ENCODE measurements around the gene CLEC2A.

The CLEC2A gene

DNA sequence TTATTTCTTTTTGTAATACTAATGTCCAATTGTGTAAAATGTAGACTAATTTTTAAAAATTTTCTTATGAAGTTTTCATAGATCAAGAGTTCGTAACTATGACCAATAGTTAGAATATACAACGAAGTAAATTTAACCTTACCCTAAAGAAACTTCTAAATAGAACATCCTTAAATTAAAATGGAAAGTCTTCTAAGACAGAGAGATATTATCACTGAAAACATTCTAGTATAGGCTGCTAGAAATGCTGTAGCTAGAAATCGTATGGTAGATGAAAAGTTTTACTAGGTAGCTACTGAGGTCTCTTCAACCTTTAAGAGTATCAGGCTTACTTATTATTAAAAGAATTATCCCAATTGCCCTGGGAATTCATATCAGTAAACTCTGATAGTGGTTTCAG lies 925 bp downstream of the CLEC2A start:
- DNase-seq = no peak

GRCh38 chr12:9928607-9929006 lies 3.6 kb downstream of the CLEC2A start:
- DNase-seq = no peak

- DNase-seq = no peak
These were observed 5.3 kb downstream of the CLEC2A start for GRCh38 chr12:9926876-9927275.

DNA sequence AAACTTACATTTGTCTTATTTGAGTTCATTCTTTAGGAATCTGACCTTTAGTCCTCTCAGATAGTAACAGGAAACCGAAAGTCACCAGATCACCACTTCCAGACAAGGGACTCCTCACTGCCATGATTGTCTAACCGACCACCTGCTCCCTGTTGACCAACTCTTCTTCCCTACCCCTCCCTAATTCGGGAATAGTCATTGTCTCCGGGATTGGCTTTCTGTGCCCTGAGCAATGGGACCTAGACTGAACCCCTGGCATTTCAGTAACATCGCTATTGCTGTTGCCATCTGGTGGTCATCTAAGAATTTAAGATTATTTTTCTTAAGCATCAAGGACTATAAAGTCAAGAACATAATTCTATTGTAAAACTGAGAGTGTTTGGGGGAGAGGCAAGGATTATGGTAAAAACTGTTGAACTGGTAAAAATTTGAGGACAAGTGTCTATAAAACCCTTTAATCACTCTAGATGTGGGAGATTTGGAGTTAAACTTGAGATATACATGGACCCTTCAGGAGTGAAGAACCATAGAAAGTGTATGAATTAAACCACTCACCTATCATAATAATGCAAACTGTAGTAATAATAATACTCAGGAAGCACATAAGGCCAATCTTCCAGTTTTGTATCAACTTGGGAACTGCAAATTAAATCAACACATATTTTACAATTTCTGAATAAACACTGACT lies 6.3 kb downstream of the CLEC2A start:
- no peak for DNase-seq

DNA sequence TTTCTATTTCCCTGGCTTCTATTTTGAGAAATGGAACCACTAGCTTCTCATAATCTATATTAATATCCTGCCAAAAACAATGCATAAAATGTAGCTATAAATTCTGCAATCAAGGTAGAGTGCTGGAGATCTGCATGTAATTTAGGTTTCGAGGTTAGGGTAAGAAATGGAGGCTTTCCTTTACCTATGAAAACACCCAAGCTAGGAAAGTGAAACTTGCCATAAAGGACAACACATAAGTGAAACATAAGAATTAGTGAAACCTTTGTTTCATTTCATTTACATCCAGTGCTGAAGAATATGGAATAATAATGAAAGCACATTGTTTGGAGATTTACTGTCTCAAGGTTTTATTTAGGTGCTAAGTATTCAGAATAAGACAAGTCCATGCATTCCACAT lies 9.7 kb downstream of the CLEC2A start:
- no peak for DNase-seq

- no peak for DNase-seq
These were observed 11.7 kb downstream of the CLEC2A start for GRCh38 chr12:9920451-9920850.

- no peak for DNase-seq
These were observed 12.7 kb downstream of the CLEC2A start for GRCh38 chr12:9919443-9919842.

- DNase-seq = no peak
These were observed 20.5 kb downstream of the CLEC2A start for GRCh38 chr12:9911708-9912107.

- DNase-seq = no peak
These were observed 21.3 kb downstream of the CLEC2A start for GRCh38 chr12:9910716-9911421.

- no peak for DNase-seq
These were observed 22.4 kb downstream of the CLEC2A start for GRCh38 chr12:9909724-9910123.

DNA sequence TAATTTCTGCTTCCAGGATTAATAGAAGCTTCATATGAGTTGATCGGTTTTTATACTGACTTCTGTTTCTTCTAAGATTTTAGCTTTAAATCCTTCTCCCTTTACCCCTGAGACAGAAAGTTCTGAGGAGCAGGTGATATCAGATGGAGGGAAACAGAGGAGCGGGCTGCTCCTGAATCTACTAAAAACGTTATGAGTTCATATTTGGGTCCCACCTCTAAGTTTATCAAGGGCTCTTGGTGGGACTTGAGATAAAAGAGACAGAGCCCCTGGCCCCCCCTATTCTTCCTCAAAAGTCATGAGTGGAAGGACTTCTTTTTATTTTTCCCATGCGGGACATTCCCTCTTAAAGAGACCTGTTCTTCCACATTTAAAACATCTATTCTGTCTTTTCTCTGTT lies 23.8 kb downstream of the CLEC2A start:
- DNase-seq = no peak

DNA sequence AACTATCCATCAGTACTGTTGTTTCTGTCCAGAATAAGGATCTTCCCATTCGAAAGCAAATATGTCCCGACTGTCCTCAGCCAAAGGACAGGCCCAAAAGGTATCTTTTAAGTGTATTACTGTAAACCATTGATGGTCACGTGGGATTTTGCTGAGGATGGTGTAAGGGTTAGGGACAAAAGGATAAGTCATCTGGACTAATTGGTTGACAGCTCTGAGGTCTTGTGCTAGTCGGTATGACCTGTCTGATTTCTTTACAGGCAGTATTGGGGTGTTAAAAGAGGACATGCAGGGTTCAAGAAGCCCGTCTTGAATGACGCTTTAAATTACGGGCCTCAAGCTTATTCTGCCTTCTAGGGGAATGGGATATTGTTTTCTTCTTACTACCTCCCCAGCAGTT lies 24.4 kb downstream of the CLEC2A start:
- DNase-seq = no peak

DNA sequence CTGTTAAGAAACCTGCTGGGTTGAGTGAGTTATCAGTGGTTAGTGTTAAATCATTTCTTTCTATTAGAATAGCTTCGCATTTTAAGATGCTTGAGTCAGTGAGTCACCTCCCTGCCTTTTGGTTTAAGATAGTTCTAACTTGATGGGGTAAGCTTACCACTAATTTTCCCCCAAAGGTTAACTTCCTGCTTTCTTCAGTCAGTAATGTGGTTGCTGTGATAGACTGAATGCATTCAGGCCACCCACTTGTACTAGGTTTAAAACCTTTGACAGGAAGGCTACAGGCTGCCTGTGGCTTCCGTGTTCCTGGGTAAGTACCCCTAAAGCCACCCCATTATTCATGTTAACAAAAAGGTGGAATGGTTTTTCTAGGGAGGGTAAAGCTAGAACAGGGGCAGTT lies 25.3 kb downstream of the CLEC2A start:
- DNase-seq = peak; percentile 37

DNA sequence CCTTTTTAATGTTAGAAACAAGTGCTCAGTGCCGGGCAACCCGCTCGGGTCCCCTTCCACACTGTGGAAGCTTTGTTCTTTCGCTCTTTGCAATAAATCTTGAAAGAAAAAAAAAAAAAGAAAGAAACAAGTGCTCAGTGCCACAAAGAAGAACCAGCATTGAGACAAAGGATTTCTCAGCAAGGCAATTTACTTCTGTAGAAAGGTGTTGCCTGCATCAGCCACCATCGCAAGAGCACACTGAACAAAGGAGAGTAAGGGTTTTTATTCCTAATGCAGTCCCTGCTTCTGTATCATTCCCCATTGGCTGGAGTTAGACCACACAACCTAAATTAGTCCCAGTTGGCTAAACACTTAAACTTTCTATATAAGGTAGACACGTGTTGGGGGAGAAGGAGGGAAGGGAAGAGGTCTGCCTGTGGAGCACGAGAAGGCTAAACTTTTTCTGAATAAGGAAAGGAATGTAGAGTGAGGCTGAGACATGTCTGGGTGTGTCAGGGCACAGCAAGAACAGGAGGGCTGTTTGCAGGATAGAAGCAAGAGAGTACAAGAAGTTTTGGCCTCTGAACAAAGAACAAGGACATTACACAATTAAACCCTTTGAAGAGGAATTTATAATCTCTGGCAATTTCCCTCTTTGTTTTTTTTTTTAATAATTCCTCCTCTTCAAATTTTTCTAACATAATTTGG lies 29.5 kb downstream of the CLEC2A start:
- no peak for DNase-seq

GRCh38 chr12:9900930-9901329 lies 31.2 kb downstream of the CLEC2A start:
- DNase-seq = no peak

- DNase-seq = no peak
These were observed 33.0 kb downstream of the CLEC2A start for GRCh38 chr12:9899209-9899608.

DNA sequence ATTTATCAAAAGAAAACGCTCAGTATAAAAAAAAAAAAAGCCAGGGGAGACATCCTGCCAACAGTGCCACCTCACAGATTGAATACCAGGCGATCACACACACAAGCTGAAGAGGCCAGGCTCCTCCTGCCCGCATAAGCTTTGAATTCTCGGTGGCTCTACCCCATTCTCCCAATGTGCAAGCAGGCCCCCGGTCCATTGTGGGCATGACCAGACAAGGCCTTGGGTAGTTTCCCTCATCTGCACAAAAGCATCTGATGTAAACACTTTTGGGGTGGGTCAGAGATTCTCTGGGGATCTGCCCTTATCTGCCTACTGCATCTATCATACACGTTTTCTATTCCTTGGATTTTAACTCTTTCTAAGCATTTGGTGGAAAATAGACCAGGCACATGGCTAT lies 34.6 kb downstream of the CLEC2A start:
- no peak for DNase-seq

GRCh38 chr12:9895215-9895971 lies 36.8 kb downstream of the CLEC2A start:
- DNase-seq = no peak

GRCh38 chr12:9888665-9889273 lies 43.4 kb downstream of the CLEC2A start:
- DNase-seq = no peak

DNA sequence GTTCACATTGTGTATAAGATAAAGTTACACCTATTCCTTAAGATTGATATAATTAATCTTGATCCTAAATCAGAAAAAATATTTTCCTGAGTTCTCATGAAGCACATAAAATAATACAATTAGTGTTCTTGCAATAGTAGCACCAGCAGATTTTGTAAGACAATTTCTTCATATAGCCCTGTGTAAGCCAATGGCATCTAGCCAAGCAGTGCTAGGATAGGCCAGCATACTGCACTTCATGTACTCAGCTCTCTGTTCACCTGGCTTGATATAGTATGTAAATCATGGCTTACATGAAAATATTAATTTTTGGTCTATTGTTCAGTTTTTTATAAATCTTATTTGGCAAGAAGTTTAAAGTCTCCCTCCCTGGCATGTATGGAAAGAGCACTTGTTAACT lies 49.0 kb downstream of the CLEC2A start:
- no peak for DNase-seq

DNA sequence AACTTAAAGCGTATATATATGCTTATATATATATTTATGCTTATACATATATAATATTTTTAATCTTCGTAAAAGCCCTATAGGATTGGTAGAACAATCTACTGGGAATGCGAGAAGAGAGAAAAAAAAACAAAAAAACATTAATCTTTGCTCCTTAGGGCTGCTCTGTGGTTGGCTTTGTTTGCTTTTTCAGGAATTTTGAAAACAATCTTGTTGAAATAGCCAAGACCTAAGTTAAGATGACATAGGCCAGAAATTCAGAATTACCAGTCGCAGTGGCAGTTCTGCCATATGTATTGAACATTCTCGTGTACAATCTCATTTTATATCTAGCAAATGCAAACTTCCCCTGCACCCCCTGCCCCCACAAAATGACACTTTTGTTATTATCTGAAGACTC lies 50.2 kb downstream of the CLEC2A start:
- DNase-seq = no peak

- DNase-seq = no peak
These were observed 50.9 kb downstream of the CLEC2A start, which contains the start of gene KLRF2 for GRCh38 chr12:9881246-9881645. TSS of gene KLRF2 (plus strand) at chr12:9881489. CDS start at chr12:9881596, 107 bp downstream.

- DNase-seq = no peak
These were observed 51.6 kb downstream of the CLEC2A start for GRCh38 chr12:9880532-9881078.

Measured in CD4-positive, alpha-beta T cell treated with Interferon gamma for 1 hour (primary cell).